NCI-H510A treated with DMSO at 0.1 percent for 48 hours (cell line): ENCODE results near the gene ITGA11.

Experiments used
- DNase-seq: peaks from one replicate; lab custom pipeline; 2025; lab: John Stamatoyannopoulos, UW

ITGA11 gene

GRCh38 chr15:68289621-68290352 lies 142.2 kb downstream of the ITGA11 start:
- no peak for DNase-seq

- no peak for DNase-seq
These were observed 142.9 kb downstream of the ITGA11 start for GRCh38 chr15:68289057-68289456.

- no peak for DNase-seq
These were observed 145.7 kb downstream of the ITGA11 start for GRCh38 chr15:68286256-68286655.

GRCh38 chr15:68285259-68285980 lies 146.5 kb downstream of the ITGA11 start:
- DNase-seq: peak; percentile 3

GRCh38 chr15:68284616-68285258 lies 147.2 kb downstream of the ITGA11 start:
- DNase-seq: no peak

GRCh38 chr15:68283401-68283800 lies 148.6 kb downstream of the ITGA11 start:
- DNase-seq: no peak

GRCh38 chr15:68281008-68281407 lies 151.0 kb downstream of the ITGA11 start:
- no peak for DNase-seq

GRCh38 chr15:68279779-68280753 lies 151.9 kb downstream of the ITGA11 start:
- no peak for DNase-seq

- no peak for DNase-seq
These were observed 153.2 kb downstream of the ITGA11 start for GRCh38 chr15:68278595-68279405.

- DNase-seq: no peak
These were observed 153.7 kb downstream of the ITGA11 start for GRCh38 chr15:68278345-68278594.

- peak; percentile 80 for DNase-seq
These were observed 154.2 kb downstream of the ITGA11 start, which contains the start of gene FEM1B for GRCh38 chr15:68277603-68278344. TSS of gene FEM1B (plus strand) at chr15:68277745. CDS start at chr15:68278418, 673 bp downstream.

- DNase-seq: peak; percentile 47
These were observed 154.8 kb downstream of the ITGA11 start for GRCh38 chr15:68277131-68277602.

GRCh38 chr15:68276668-68277067 lies 155.3 kb downstream of the ITGA11 start:
- DNase-seq: no peak

- DNase-seq: peak; percentile 25
These were observed 156.7 kb downstream of the ITGA11 start for GRCh38 chr15:68275165-68275746.

GRCh38 chr15:68274201-68274848 lies 157.6 kb downstream of the ITGA11 start:
- no peak for DNase-seq

- DNase-seq: no peak
These were observed 159.2 kb downstream of the ITGA11 start for GRCh38 chr15:68272721-68273271.

- peak; percentile 47 for DNase-seq
These were observed 160.0 kb downstream of the ITGA11 start for GRCh38 chr15:68271854-68272471.

- DNase-seq: no peak
These were observed 163.6 kb downstream of the ITGA11 start for GRCh38 chr15:68268405-68268804.

GRCh38 chr15:68265674-68266073 lies 166.3 kb downstream of the ITGA11 start:
- DNase-seq: no peak
